HG03520 (cell line): ENCODE measurements around the gene P2RY2.

Source experiments
- ATAC-seq: cut with Tn5 transposase; IDR thresholded peaks from one replicate; pipeline ENCODE4 v1.9.1; 2021; ENCODE audit warnings: mild to moderate bottlenecking, moderate library complexity; ENCODE audit not compliant: unreplicated experiment

P2RY2 gene

GRCh38 chr11:73204711-73205121 lies 13.4 kb upstream of the P2RY2 start:
- ATAC-seq: no peak

GRCh38 chr11:73205661-73206343 lies 12.3 kb upstream of the P2RY2 start:
- ATAC-seq: no peak

GRCh38 chr11:73206801-73207200 lies 11.3 kb upstream of the P2RY2 start:
- ATAC-seq: no peak

- ATAC-seq: no peak
Measured at GRCh38 chr11:73209892-73210291, 8.2 kb upstream of the P2RY2 start.

- no peak for ATAC-seq
Measured at GRCh38 chr11:73210916-73211667, 7.0 kb upstream of the P2RY2 start.

- ATAC-seq: no peak
Measured at GRCh38 chr11:73213196-73214143, 4.6 kb upstream of the P2RY2 start.

- no peak for ATAC-seq
Measured at GRCh38 chr11:73215191-73216134, 2.6 kb upstream of the P2RY2 start.

- ATAC-seq: no peak
Measured at GRCh38 chr11:73216465-73216864, 1.6 kb upstream of the P2RY2 start.

GRCh38 chr11:73217131-73217809 lies 811 bp upstream of the P2RY2 start:
- no peak for ATAC-seq

GRCh38 chr11:73217810-73218105 lies 323 bp upstream of the P2RY2 start:
- ATAC-seq: no peak

- no peak for ATAC-seq
Measured at GRCh38 chr11:73218830-73219215, 742 bp downstream of the P2RY2 start.

- no peak for ATAC-seq
Measured at GRCh38 chr11:73219396-73220285, 1.6 kb downstream of the P2RY2 start.

- ATAC-seq: no peak
Measured at GRCh38 chr11:73221451-73221850, 3.4 kb downstream of the P2RY2 start.

- ATAC-seq: no peak
Measured at GRCh38 chr11:73221996-73222395, 3.9 kb downstream of the P2RY2 start.

GRCh38 chr11:73223998-73224730 lies 6.1 kb downstream of the P2RY2 start:
- ATAC-seq: no peak

- ATAC-seq: no peak
Measured at GRCh38 chr11:73225001-73225686, 7.1 kb downstream of the P2RY2 start.

GRCh38 chr11:73225851-73226250 lies 7.8 kb downstream of the P2RY2 start:
- ATAC-seq: no peak
